Amniotic stem cell (primary cell): ENCODE data around the gene TRIM40.
"Not testable (repeated sequence)": the region's sequence is repeated elsewhere in the genome, so short reads cannot be mapped to it uniquely, and the experiment has no call there.

ENCODE experiments used
- DNase-seq: peaks from one replicate; lab custom pipeline; 2025; lab: John Stamatoyannopoulos, UW

The TRIM40 gene

DNA sequence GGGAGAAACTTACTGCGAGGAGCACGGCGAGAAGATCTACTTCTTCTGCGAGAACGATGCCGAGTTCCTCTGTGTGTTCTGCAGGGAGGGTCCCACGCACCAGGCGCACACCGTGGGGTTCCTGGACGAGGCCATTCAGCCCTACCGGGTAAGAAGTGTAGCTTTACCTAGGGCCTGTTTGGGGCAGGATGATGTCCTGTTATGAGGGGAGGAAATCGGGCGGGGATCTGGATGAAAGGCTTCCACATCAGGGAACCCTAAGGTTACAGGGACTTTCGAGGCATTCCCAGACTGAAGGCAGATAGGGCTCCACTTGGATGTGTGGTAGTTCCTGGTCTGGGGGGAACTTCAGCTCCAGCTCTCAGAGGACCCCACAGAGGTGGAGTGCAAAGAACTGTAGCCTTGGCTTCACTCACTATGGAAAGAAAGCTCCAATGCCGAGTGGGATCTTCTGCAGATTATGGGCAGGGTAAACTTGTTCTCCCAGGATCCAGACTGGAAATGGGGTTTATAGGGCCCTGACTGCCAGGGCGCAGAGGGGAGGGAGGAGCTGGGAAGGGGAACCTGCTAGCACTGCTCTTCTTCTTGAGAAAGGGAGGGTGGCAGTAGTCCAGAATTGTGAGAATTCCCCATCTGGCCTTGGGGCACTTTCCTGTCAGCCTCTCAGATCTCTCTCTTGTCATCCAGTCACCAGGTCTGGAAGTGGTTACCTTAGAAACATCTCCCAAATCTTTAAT, 28.1 kb downstream of the TRIM40 start:
- no peak for DNase-seq

DNA sequence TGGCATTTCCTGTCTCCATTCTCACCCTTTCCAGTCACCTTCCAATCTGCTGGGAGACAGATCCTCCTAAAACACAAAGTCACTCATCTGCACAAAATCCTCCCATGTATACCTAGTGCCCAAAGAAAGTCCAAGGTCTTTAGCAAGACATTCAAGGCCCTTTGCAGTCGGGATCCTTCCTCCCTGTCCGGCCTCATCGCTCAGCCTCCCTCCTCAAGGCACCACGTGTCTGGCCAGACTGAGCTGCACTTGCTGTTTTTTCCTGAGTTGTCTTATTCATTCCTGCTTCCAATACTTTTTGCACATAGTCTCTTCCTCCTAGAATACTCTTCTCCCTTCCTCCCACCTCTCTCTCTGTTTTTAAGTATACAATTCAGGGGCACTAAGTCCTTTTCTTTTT, 28.8 kb downstream of the TRIM40 start:
- no peak for DNase-seq

- not testable (repeated sequence) for DNase-seq
Measured at GRCh38 chr6:30165238-30165637, 29.3 kb downstream of the TRIM40 start.

DNA sequence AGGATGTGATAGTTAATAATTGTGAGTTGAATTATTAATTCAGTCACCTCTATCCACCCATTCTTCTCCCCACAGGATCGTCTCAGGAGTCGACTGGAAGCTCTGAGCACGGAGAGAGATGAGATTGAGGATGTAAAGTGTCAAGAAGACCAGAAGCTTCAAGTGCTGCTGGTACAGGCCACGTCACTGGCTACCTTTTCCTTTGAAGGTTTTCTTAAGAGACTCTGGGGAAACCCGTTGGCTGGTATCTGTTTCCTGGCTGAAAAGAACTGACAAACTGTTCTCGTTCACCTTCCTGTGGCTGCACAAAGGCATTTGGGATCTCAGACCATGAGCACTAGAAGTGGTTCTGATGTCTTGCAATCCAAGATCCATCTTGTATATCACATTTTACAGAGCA, 31.2 kb downstream of the TRIM40 start:
- DNase-seq, result no peak

DNA sequence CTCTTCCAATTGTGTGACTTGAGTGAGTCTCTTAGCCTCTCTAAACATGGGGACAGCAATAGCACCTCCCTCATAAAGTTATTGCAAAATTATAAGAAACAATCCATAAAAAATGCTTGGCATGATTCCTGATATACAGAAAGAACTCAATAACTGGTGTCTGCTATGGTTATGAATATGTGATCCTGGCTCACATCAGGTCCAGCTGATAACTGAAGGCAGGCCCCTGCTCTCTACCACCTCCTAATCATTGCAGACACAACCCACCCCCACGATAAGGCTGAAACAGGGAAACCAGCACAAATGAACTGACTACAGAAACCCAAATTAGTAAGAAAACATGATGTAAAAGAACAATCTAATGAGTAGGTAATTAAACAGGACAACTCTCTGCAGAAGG, 32.8 kb downstream of the TRIM40 start:
- no peak for DNase-seq

GRCh38 chr6:30169658-30170614, 34.0 kb downstream of the TRIM40 start:
- DNase-seq, result peak; percentile 23

GRCh38 chr6:30171677-30172471, 35.9 kb downstream of the TRIM40 start:
- no peak for DNase-seq

GRCh38 chr6:30172681-30173080, 36.7 kb downstream of the TRIM40 start:
- no peak for DNase-seq

GRCh38 chr6:30175765-30176164, 39.8 kb downstream of the TRIM40 start:
- DNase-seq, result no peak

- DNase-seq, result no peak
Measured at GRCh38 chr6:30178837-30179236, 42.9 kb downstream of the TRIM40 start.

GRCh38 chr6:30180145-30180544, 44.2 kb downstream of the TRIM40 start:
- no peak for DNase-seq

GRCh38 chr6:30184417-30185031, 48.6 kb downstream of the TRIM40 start:
- no peak for DNase-seq

GRCh38 chr6:30185846-30186484, 50.0 kb downstream of the TRIM40 start:
- no peak for DNase-seq

DNA sequence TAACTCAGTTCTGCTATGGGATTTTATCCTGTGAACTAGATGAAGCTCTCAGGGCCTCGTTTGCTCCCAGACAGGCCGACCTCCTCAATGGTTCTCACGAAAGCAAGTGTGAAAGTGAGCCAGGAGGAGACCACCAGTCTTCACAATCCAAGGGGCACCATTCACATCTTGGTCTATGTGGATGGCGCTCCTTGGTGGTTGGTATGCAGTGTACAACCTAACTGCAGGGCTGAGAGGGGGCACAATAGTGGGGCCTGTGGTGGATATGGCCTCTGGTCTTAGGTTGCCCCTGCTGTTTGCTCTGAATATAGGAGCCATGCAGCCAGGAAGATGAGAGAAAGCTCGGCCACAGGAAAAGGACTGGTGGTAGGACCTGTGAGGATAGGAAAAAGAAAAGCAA, 52.6 kb downstream of the TRIM40 start:
- DNase-seq, result no peak

DNA sequence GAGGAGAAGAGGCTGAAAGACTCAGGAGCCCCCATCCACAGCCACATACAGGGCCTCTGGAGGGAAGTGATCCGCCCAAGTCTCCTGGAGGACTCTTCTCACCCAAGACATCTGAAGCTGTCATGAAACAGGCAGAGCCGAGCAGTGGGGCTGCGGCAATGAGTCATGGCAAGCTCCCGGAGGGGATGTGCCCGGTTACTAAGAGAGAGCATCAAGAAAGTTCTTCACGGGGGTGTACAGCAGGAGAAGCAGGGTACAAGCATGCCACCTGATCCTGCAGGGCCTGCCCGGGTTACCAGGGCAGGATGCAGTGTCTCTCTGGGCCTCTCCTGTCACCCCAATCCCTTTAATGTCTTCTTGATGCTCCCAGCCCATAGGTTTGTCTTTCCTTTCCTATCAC, 56.1 kb downstream of the TRIM40 start:
- DNase-seq, result no peak

DNA sequence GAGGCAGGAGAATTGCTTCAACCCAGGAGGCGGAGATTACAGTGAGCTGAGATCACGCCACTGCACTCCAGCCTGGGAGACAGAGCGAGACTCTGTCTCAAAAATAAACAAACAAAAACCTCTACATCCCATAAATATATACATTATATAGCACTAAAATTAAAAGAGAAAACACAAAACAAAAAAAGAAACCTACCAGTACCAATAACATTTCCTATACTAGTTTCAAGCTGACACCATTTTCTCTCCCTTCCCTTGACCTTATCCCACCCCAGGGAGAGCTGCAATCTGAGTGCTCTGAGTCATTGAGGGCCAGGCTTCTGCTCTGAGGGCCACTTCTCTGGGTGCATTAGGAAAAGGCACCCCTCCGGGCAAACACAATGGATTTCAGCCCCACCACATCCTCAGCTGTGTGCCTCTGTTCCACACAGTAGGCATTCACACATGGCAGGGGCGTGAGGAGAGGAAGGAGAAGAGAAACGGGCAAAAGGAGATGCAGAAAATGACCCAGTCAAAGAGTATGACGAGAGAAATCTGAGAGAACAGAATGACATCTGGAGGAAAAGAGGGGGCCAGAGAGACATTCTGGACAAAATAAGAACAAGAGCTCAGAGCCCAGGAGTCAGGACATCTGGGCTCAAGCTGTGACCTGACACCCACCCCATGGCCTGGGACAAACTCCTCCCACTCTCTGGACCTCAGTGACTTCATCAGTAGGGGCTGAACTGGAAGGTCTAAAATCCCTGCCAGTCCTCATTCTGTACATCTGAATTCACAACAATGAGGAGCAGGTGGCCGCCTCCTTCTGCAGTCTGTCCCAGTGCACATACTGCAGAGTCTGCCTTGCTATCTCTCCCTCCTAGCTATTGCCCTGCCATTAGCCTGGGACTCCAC, 59.1 kb downstream of the TRIM40 start:
- no peak for DNase-seq

GRCh38 chr6:30195951-30196350, 60.0 kb downstream of the TRIM40 start:
- no peak for DNase-seq

GRCh38 chr6:30196376-30196775, 60.4 kb downstream of the TRIM40 start:
- no peak for DNase-seq
